HG03175 (cell line): Measurements from ENCODE around the gene ALOX5.
"Not testable (repeated sequence)": the region's sequence is repeated elsewhere in the genome, so short reads cannot be mapped to it uniquely, and the experiment has no call there.

Experiments used
- ATAC-seq: cut with Tn5 transposase; IDR thresholded peaks from one replicate; pipeline ENCODE4 v1.9.1; 2021; ENCODE audit warnings: mild to moderate bottlenecking, moderate library complexity; ENCODE audit not compliant: unreplicated experiment

ALOX5 gene

DNA sequence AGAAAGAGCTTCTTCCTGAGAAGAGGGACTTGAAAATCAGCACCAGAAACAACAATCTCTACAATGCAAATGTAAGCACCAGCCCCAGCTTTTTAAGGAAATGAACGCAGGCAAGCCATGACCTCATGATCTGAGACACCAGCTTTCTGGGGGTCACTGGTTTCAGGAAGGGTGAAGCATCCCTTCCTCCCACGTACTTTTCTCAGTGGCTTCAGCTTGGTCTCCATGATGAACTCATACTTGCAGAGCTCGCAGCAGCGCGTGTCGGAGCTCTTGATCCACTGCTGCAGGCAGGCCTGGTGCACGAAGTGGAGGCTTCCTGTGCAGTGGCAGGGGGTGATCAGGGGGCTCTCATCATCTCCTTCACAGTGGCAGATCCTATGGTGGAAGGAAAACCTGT is 87.0 kb downstream of the ALOX5 start:
- peak; percentile 60 for ATAC-seq

DNA sequence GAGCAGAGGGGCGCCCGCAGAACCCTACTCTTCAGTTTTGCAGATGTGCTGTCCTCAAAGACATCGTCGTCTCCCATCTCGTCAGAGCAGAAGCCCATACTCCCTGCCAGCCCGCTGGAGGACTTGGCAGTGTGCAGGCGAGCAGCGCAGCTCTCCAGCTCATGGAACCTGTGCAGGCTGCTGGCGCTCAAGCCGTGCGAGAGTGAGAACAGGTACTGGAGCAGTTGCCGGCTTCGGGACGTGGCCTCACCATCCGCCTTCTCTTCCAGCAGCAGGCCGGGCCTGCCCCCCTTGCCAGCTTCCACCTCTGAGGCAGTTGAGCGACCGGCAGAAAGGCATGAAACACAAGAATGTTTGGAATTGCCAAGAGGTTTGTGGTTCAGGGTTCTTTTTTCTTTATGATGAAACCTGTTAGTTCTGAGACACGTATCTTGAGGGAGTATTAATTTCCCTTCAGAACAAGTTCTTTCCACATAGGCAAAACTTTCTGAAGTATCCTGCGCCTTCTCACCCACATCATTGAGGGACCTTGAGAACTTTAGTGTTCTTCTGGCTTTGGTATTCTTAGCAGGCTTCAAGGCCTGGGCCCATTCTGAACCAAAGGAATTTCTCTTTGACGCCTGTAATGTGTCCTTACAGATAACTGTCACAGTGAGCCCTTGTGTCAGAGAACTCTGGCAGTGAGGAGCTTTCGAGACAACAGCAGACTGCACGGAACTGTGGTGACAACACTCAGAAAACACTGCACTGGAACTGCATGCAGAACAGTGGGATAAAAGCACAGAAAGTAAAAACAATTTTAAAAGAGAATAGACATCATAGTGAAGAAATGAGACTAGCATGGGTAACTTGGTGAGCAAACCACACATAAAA is 89.5 kb downstream of the ALOX5 start:
- ATAC-seq = no peak

DNA sequence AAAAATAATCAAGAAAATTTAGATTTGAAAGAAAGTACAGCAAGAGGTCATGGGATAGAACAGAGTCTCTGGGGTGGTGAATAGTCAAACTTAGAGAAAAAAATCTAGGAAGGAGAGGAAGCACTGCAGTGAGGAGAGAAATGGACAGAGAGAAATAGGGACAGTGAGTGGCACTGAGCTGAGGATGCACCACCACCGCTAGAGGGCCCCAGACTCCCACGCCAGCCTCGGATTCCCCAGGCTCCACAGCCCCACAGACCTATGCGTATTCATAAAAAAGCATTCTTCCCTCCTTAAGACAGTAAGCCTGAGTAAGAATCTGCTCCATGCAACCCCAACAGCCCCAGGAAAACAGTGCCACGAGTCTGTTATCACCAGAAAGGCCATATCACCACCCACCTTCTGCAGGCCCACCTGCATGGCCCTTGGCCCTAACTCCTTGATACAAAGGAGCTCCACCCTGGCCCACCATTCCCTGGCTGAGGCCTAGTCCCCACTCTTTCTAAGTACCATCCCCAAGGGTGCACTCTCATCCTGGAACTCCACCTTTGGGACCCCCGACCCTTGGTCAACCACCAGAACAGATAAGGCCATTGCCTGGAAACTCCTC is 91.0 kb downstream of the ALOX5 start:
- peak; percentile 51 for ATAC-seq

DNA sequence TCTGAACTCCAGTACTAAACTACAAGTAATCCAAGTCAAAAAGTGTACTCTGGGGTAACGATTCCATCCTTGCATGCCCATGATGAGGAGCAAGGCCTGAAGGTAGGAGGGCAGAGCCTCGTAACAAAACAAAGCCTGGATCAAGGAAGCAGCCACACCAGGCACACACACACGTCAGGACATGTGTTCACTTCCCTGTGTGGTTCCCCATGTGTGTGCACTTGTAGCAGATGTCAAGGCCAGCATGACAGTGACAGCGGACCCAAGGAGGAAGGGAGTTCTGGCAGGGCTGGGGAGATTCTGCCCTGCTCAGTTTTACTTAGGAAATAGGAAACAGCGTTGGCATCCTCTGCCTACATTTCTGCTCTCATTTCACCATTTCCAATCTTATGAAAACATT is 92.8 kb downstream of the ALOX5 start:
- ATAC-seq = no peak

DNA sequence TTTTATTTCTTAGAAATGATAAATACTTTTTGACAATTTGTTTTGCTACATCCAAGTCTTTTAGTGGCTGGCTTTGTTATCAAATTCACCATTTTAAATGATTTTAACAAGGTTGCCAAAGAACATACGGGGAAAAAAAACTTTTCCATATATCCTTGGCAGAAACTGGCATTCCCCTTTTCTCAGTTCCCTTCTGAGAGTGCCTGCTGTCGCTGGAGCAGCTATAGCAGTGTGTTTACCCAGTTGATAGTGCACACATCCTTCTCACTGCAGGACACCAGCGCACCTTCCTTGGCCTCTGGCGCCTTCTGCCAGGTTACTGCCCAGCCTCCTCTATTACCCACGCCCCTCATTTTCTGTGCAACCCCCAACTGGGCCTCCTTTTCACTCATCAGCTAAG is 94.1 kb downstream of the ALOX5 start:
- ATAC-seq = no peak

DNA sequence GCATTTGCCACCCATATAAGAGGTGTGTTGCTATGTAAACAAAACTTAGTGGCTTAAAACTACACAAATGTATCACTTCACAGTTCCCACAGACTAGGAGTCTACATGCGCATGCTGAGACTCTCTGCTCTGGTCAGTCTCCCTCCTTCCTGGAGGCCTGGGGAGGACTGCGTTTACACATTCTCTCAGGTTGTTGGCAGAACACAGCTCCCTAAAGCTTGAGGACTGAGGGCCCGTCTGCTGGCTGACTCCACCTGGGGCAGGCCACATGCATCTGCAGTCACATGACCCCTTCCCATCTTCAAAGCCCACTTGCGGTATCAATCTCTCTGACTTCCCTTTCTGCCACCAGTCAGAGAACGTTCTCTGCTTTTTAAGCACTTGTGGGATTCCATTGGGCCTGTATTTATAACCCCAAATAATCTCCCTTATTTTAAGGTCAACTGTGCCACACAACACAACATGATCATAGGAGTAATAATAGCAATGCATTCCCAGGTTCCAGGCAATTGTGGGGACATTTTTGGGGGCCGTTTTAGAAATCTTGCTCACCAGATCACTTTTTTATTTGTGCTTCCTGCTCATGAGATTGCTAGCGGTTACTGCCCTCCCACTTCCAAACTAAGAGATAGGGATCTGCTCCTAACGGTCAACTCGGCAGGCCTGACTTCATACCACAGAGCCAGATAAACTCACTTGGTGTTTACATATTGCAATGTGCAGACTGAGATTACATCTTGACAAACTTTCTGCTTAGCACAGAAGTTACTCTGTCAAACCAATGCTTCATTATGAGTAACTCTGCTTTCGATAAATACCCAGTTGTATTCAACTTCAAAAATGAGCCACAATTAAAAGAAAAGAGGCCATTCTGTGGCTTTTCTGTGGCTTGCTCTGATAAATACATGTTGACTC is 96.3 kb downstream of the ALOX5 start:
- no peak for ATAC-seq

DNA sequence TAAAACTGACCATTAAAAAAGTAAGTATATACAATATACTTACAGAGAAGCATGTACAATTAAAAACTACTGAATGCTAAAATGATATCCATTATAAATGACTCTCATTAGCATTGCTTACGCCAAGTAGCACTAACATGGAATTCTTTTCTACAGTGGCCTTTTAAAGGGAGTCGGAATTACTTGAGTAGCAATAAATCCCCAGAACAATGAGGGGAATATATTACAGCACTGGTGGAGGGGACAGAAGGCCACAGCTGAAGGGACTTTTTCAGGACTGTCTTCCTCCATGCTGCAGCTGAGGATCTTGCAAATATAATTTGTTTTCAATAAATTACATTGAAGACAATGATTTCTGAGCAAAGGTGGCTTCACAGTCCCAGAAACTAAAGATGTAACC is 97.0 kb downstream of the ALOX5 start:
- no peak for ATAC-seq

DNA sequence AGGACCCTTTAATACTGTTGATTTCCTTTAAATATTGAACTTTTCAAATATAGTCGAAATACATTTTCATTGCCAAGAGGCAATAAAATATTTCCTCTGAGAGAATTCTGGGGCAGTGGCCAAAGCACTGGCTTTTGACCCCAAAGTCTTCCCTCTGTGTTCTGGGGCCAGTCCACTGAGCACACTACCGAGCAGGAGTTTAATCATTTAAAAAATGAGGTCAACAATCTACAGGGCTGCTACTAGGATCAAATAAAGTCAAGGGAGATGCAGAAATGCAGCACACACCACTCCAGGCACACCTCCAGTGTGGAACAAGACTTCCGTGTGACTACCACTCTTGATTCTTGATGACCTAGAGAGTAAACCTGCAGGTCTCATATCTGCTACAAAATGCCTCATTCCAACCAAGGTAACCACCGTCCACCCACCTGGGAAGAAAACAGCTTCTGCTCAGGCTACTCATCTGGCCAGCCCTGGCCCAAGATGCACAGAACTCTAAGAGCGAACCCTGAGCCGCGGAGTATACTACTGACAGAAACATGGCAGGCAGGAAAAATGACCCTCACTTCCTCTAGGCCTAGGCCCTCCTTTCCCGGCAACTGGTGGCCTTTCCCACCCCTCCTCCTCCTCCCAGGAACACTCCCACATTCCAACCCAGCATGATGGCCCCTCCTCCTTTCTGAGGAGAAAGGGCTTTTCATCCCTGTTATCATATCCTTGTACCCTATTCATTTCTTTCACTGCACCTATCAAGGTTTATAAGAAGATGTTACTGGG is 97.7 kb downstream of the ALOX5 start:
- no peak for ATAC-seq

DNA sequence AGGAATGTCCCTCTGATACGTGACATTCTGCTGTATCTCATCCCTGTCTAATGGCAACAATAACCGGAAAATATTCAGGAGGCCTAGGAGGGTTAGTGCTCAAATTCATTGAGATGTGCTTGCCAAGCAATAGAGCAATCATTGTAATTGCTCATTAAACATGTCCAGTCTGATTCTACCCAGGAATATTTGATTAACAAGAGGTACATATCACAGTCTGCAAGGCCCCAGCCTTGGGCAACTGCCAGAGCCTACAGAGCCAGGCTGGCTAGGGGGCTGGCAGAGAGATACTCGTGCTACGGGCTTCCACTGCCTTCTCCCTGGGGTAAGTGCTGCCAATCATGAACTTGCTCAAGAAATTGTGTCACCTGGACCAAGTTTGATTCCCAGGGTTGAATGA is 99.1 kb downstream of the ALOX5 start:
- ATAC-seq = no peak

DNA sequence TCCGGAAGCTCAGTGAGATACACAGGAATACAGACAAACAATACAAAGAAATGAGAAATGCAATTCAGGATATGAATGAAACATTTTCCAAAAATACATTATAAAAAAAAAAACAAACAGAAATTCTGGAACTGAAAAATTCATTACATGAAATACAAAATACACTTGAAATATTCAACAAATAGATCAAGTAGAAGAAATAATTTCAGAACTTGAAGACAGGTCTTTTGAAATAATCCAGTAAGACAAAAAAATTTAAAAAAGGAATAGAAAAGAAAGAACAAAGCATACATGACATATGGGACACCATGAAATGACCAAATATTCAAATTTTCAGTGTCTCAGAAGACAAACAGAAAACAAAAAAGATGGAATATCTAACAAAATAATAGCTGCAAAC is 102.5 kb downstream of the ALOX5 start:
- no peak for ATAC-seq

DNA sequence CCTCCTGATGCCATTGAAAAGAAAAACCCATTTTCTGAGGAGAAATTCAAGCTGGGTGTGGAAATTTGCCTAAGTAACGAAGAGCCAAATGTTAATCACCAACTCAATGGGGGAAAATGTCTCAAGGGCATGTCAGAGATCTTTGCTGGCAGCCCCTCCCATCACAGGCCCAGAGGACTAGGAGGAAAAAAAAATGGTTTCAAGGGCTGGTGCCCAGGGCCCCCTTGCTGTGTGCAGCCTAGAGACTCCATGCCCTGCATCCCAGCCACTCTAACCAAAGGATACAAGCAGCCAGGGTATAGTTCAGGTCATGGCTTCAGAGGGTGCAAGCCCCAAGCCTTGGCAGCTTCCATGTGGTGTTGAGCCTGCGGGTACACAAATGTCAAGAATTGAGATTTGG is 106.3 kb downstream of the ALOX5 start:
- ATAC-seq = no peak

DNA sequence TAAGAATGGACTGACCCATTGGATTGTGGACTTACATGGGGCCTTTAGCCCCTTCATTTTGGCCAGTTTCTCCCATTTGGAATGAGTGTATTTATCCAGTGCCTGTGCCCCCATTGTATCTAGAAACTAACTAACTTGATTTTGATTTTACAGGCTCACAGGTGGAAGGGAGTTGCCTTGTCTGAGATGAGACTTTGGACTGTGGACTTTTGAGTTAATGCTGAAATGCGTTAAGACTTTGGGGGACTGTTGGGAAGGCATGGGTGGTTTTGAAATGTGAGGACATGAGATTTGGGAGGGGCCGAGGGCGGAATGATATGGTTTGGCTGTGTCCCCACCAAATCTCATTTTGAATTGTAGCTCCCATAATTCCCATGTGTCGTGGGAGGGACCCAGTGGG is 107.1 kb downstream of the ALOX5 start:
- not testable (repeated sequence) for ATAC-seq

DNA sequence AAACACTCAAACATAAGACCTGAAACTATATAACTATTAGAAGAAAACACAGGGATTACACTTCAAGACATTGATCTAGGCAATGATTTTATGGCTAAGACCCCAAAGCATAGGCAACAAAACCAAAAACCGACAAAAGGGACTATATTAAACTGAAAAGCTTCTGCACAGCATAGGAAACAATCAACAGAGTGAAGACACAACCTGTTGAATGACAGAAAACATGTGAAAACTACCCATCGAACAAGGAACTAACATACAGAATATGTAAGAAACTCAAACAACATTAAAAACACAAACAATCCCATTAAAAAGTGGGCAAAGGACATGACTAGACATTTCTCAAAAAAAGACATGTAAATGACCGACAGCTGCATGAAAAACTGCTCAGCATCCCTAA is 109.0 kb downstream of the ALOX5 start:
- ATAC-seq = no peak

DNA sequence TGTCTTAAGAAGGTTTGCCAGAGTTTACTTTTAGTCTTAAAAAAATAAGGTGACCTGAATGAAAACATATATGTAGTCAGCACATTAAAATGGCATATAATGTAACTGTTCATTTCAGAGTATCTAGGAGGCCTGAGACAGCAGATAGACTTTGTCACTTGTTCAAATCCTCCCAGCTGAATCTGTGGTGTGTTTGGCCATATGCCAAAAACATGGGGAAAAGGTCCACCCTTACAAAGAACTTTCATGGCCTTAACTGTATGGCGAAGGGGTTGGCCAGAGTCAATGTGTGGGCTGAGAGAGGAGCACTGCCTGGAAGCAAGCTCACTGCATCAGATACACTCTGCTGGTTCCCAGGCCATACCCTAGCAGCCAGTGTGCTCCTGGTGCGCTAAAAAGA is 113.7 kb downstream of the ALOX5 start:
- ATAC-seq = no peak

DNA sequence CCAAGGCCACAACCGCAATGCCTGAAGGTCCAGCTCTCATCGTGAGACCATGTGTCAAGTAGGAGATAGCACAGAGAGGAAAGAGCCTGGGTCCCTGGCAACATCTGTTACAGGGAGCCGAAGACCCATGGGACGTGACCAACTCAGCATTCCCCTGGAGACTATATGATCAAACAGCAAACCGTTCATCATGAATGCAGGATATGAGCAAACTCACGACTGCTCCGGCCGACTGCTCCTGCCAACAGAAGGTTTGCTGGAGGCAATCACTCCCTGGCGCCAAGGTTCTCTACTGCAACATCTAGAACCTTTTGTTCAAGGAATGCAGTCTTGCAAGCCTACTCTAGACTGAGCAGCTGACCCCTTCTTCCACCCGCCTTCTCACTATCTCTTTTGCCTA is 114.3 kb downstream of the ALOX5 start:
- no peak for ATAC-seq

DNA sequence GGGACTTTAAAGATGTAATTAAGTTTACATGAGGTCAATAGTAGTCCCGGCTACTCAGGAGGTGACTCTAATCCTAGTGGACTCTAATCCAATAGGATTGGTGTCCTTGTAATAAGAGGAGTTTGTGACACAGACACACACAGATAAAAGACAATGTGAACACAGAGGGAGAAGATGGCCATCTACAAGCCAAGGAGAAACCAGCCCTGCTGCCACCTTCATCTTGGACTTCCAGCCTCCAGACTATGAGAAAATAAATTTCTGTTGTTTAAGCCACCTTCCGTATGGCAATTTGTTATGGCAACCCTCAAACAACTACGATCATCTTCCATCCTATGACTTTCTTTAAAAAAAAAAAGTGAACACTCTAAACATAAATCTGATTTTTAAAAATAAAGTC is 116.3 kb downstream of the ALOX5 start:
- no peak for ATAC-seq

DNA sequence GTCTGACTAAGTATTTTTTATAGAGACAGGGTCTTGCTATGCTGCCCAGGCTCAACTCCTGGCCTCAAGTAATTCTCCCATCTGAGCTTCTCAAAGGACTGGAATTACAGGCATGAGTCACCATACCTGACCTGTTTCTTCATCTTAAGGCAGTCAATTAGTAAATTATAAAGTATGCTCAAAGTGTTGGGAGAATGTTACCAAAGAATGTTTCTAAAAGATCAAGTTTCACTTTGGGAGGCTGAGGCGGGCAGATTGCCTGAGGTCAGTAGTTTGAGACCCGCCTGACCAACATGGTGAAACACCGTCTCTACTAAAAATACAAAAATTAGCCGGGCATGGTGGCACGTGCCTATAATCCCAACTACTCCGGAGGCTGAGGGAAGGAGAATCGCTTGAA is 117.0 kb downstream of the ALOX5 start:
- no peak for ATAC-seq
